HEK293 (cell line): ENCODE data around the gene PINLYP.

Source experiments
- CTCF ChIA-PET: fragments of 350-600 bp; formaldehyde crosslinking; extraction: SDS; loops from one replicate; lab custom pipeline; 2021; ENCODE audit warnings: antibody characterized with exemption; lab: Yijun Ruan, JAX
- POLR2A ChIA-PET: fragments of 300-600 bp; formaldehyde crosslinking; extraction: SDS; loops from one replicate; lab custom pipeline; 2020; ENCODE audit warnings: antibody characterized with exemption, inconsistent platforms; lab: Yijun Ruan, JAX
- H3K27ac ChIP-seq: fragments of 200-500 bp; sonication (Bioruptor generic); 2 replicates; pipeline ENCODE4 v1.5.1; 2014; ENCODE audit warnings: low read depth, low read length, control low read depth, inconsistent platforms; ENCODE audit errors: extremely low read depth
- H3K36me3 ChIP-seq, 2 experiments: fragments of 200-500 bp in 1 of 2; sonication (Bioruptor generic) in 1 of 2; 1 replicate in 1 of 2; 2 replicates in 1 of 2; pipeline ENCODE4 v1.5.1; 2014 to 2017; ENCODE audit warnings: inconsistent platforms in 2 of 2, low read length in 2 of 2; ENCODE audit not compliant: control insufficient read depth in 2 of 2, insufficient read depth in 1 of 2
- H3K4me1 ChIP-seq: fragments of 200-500 bp; sonication (Bioruptor generic); 2 replicates; pipeline ENCODE4 v1.5.1; 2014; ENCODE audit warnings: mild to moderate bottlenecking, low read length, inconsistent platforms; ENCODE audit not compliant: control insufficient read depth, insufficient read depth
- H3K4me3 ChIP-seq: 2 replicates; pipeline ENCODE4 v1.5.1; 2011; ENCODE audit warnings: low read depth, mild to moderate bottlenecking, control low read depth, low read length, moderate library complexity
- H3K9me3 ChIP-seq: fragments of 200-500 bp; sonication (Bioruptor generic); 2 replicates; pipeline ENCODE4 v1.5.1; 2014; ENCODE audit warnings: low read depth, low read length, inconsistent platforms; ENCODE audit not compliant: control insufficient read depth, insufficient read depth
- HOXD13 ChIP-seq: sonication (generic); formaldehyde crosslinking; IDR thresholded peaks from 2 replicates; pipeline ENCODE4 v1.8.0; 2022; ENCODE audit warnings: missing genetic modification reagents, borderline replicate concordance
- KLF17 ChIP-seq: fragments of 450-650 bp; formaldehyde crosslinking; IDR thresholded peaks from 2 replicates; pipeline ENCODE4 v1.5.1; 2016; ENCODE audit warnings: missing biosample characterization, missing genetic modification characterization
- PRDM10 ChIP-seq: fragments of 450-650 bp; formaldehyde crosslinking; IDR thresholded peaks from 2 replicates; pipeline ENCODE4 v1.5.1; 2016; ENCODE audit warnings: missing biosample characterization, missing genetic modification characterization
- SP7 ChIP-seq: fragments of 450-650 bp; formaldehyde crosslinking; IDR thresholded peaks from 2 replicates; pipeline ENCODE4 v1.5.1; 2016; ENCODE audit warnings: missing biosample characterization, missing genetic modification characterization
- TCF7L2 ChIP-seq: IDR thresholded peaks from 2 replicates; pipeline ENCODE4 v1.6.1; 2011; ENCODE audit warnings: low read depth, mild to moderate bottlenecking, inconsistent platforms, low read length, moderate library complexity, borderline replicate concordance
- ZBTB17 ChIP-seq: fragments of 450-650 bp; formaldehyde crosslinking; IDR thresholded peaks from 2 replicates; pipeline ENCODE4 v1.5.1; 2016; ENCODE audit warnings: missing biosample characterization, missing genetic modification characterization
- ZBTB7A ChIP-seq: fragments of 450-650 bp; formaldehyde crosslinking; IDR thresholded peaks from 2 replicates; pipeline ENCODE4 v1.5.1; 2016; ENCODE audit warnings: low read depth, missing biosample characterization, missing genetic modification characterization
- ZIC2 ChIP-seq: fragments of 450-650 bp; formaldehyde crosslinking; IDR thresholded peaks from 2 replicates; pipeline ENCODE4 v1.5.1; 2016; ENCODE audit warnings: missing biosample characterization, missing genetic modification characterization
- ZNF10 ChIP-seq: fragments of 450-650 bp; formaldehyde crosslinking; IDR thresholded peaks from 2 replicates; pipeline ENCODE4 v1.5.1; 2017; ENCODE audit warnings: missing biosample characterization, missing genetic modification characterization
- ZNF239 ChIP-seq: fragments of 450-650 bp; formaldehyde crosslinking; IDR thresholded peaks from 2 replicates; pipeline ENCODE4 v1.5.1; 2016; ENCODE audit warnings: missing biosample characterization, missing genetic modification characterization
- ZNF362 ChIP-seq: fragments of 450-650 bp; formaldehyde crosslinking; IDR thresholded peaks from 2 replicates; pipeline ENCODE4 v1.5.1; 2016; ENCODE audit warnings: missing biosample characterization, missing genetic modification characterization
- ZNF560 ChIP-seq: fragments of 450-650 bp; formaldehyde crosslinking; IDR thresholded peaks from 2 replicates; pipeline ENCODE4 v1.5.1; 2017; ENCODE audit warnings: missing biosample characterization, missing genetic modification characterization, borderline replicate concordance
- ZNF600 ChIP-seq: fragments of 450-650 bp; formaldehyde crosslinking; IDR thresholded peaks from 2 replicates; pipeline ENCODE4 v1.5.1; 2016; ENCODE audit warnings: missing biosample characterization, missing genetic modification characterization
- ZNF664 ChIP-seq: fragments of 450-650 bp; formaldehyde crosslinking; IDR thresholded peaks from 2 replicates; pipeline ENCODE4 v1.5.1; 2016; ENCODE audit warnings: missing biosample characterization, missing genetic modification characterization
- ZNF707 ChIP-seq: fragments of 450-650 bp; formaldehyde crosslinking; IDR thresholded peaks from 2 replicates; pipeline ENCODE4 v1.5.1; 2016; ENCODE audit warnings: missing biosample characterization, missing genetic modification characterization
- ZNF768 ChIP-seq: fragments of 450-650 bp; formaldehyde crosslinking; IDR thresholded peaks from 2 replicates; pipeline ENCODE4 v1.5.1; 2018; ENCODE audit warnings: missing biosample characterization, mild to moderate bottlenecking, missing genetic modification characterization
- ZSCAN16 ChIP-seq: fragments of 450-650 bp; formaldehyde crosslinking; IDR thresholded peaks from 2 replicates; pipeline ENCODE4 v1.5.1; 2016; ENCODE audit warnings: missing biosample characterization, missing genetic modification characterization
- TF ChIP-seq, protein P1 (sequence below): fragments of 450-650 bp; formaldehyde crosslinking; IDR thresholded peaks from 2 replicates; pipeline ENCODE4 v1.5.1; 2016; ENCODE audit warnings: missing biosample characterization, missing genetic modification characterization
- TF ChIP-seq, protein P2 (sequence below): fragments of 450-650 bp; formaldehyde crosslinking; IDR thresholded peaks from 2 replicates; pipeline ENCODE4 v1.5.1; 2016; ENCODE audit warnings: missing biosample characterization, missing genetic modification characterization
- TF ChIP-seq, protein P3 (sequence below): fragments of 450-650 bp; formaldehyde crosslinking; IDR thresholded peaks from 2 replicates; pipeline ENCODE4; 2016; ENCODE audit warnings: missing biosample characterization, missing genetic modification characterization

The PINLYP gene

DNA sequence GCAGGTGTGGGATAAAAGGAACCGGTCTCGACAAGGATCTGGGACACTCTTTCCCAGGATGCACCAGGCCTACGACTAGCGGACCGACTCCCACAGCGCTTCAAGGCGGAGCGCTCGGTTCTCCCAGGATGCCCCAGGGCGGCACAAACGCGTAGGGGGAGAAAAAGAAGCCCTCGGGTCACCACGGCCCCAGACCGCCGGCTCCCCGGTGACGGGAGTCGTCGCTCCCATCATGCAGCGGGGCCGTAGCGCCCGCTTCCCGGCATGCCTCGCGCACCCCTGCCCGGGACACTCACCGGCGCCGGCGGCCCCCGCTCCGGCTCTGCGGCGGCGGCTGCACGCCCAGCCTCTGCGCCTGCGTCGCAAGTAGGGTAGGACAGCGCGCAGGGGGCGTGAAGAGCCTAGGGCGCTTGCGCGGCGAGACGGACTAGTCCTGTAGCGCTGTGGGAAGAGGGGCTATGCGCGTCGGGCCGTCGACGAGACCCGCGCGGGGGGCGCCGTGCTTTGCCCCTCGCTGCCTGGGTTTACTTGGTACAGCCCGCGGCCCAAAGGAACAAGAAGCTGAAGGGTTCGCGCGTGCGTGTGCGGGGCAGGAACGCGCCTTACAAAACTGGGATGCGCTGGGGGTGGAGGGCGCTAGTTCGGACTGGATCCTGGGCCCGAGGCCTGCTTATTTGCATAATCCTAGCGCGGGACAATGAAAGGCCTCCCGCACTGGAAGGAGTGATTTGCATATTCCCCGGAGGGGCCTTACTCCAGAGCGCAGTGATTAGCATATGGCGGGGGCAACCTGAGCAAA, 43.9 kb downstream of the PINLYP start, which contains the start of gene ZNF428 (continued):
- no peak; the same call in 1 of the 2 replicates for TF ChIP-seq TCF7L2
- TF ChIP-seq, all 188 proteins: peak for 92

DNA sequence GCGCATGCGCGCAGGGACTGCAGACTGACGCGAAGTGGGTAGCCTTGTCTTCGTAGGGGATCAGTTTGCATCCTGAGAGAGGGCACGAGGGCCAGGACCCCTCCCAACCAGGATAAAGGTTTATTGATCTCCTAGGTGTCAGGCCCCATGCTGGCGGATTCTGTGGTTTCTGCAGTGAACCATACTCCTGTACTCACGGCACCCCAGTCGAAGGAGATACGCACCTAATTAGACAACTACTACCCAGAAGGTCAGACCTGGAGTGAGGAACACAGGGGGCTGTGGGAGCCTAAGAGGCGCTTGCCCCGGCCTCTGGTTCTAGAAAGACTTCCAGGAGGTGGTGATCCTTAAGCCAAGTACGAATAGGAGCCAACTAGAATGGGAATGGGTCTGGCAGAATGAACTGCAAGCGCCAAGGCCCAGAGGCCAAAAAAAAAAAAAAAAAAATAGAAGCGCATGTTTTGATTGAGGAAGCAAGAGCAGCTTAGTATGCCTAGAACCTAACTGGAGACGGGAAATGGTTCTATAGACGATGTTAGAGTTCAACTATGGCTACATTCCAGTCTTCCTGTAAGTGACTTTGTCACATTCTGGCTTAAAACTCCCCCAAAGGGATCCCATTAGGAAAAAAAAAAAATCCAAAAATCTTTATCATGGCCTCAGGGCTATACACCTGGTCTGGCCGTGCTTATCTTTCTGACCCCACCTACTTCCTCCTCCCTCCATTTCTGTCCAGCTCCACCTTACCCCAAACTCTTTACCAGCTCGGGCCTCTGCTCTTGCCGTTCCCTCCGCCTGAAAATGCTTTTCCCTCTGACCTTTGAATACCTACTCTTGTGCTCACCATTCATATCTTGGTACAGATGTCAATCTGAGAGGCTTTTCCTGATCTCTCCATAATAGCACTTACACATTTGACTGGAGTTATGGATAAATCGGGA, 44.7 kb downstream of the PINLYP start:
- CTCF ChIA-PET = interaction anchor here (0.6 to 1.9 kb wide), 5 partner anchors 26 to 153 kb away, joined by 3 to 8 read pairs (median 4); no protein-coding TSS in a partner anchor
- POLR2A ChIA-PET = interaction anchor here (0.6 to 4.5 kb wide), 7 partner anchors 8 to 65 kb away, joined by 3 to 21 read pairs (median 4); no protein-coding TSS in a partner anchor
- Histone ChIP-seq H3K36me3 (peaks cover 5 to 24% of the 10 kb centered on the region in 2 experiments), H3K4me3 (peak overlapping the region; percentile 49), H3K4me1 (peaks cover 21% of the 10 kb centered on the region), H3K9me3 (no peaks in the 10 kb centered on the region), H3K27ac (peak overlapping the region; percentile 99)
- no peak for TF ChIP-seq ZNF707 (tag by site-specific recombination)
- no peak for TF ChIP-seq HOXD13 (CRISPR knock-in tag)
- TF ChIP-seq, protein P1, sequence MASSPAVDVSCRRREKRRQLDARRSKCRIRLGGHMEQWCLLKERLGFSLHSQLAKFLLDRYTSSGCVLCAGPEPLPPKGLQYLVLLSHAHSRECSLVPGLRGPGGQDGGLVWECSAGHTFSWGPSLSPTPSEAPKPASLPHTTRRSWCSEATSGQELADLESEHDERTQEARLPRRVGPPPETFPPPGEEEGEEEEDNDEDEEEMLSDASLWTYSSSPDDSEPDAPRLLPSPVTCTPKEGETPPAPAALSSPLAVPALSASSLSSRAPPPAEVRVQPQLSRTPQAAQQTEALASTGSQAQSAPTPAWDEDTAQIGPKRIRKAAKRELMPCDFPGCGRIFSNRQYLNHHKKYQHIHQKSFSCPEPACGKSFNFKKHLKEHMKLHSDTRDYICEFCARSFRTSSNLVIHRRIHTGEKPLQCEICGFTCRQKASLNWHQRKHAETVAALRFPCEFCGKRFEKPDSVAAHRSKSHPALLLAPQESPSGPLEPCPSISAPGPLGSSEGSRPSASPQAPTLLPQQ = no peak
- peak; percentile 35; the same call in 1 of the 2 replicates for TF ChIP-seq ZNF10 (tag by site-specific recombination)
- no peak for TF ChIP-seq ZSCAN16 (tag by site-specific recombination)
- TF ChIP-seq, protein P2, sequence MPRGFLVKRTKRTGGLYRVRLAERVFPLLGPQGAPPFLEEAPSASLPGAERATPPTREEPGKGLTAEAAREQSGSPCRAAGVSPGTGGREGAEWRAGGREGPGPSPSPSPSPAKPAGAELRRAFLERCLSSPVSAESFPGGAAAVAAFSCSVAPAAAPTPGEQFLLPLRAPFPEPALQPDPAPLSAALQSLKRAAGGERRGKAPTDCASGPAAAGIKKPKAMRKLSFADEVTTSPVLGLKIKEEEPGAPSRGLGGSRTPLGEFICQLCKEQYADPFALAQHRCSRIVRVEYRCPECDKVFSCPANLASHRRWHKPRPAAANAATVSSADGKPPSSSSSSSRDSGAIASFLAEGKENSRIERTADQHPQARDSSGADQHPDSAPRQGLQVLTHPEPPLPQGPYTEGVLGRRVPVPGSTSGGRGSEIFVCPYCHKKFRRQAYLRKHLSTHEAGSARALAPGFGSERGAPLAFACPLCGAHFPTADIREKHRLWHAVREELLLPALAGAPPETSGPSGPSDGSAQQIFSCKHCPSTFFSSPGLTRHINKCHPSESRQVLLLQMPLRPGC = no peak
- 0 out of 2 replicates have a peak, but pooled peaks have one; percentile 65 for TF ChIP-seq ZNF600
- TF ChIP-seq ZIC2 = peak; percentile 59
- TF ChIP-seq ZNF560 (tag by site-specific recombination) = no peak
- peak; percentile 6; the same call in 1 of the 2 replicates for TF ChIP-seq SP7 (tag by site-specific recombination)
- TF ChIP-seq ZNF239 = no peak; the same call in 1 of the 2 replicates
- TF ChIP-seq ZNF362 (tag by site-specific recombination) = peak; percentile 93
- TF ChIP-seq, protein P3, sequence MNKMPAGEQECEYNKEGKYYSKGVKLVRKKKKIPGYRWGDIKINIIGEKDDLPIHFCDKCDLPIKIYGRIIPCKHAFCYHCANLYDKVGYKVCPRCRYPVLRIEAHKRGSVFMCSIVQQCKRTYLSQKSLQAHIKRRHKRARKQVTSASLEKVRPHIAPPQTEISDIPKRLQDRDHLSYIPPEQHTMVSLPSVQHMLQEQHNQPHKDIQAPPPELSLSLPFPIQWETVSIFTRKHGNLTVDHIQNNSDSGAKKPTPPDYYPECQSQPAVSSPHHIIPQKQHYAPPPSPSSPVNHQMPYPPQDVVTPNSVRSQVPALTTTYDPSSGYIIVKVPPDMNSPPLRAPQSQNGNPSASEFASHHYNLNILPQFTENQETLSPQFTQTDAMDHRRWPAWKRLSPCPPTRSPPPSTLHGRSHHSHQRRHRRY (tag by site-specific recombination) = 0 out of 2 replicates have a peak, but pooled peaks have one; percentile 38
- TF ChIP-seq ZNF664 (tag by site-specific recombination) = no peak
- TF ChIP-seq ZBTB7A (tag by site-specific recombination) = no peak
- TF ChIP-seq ZBTB17 (tag by site-specific recombination) = peak; percentile 68
- no peak for TF ChIP-seq KLF17 (tag by site-specific recombination)
- TF ChIP-seq ZNF768 = no peak
- no peak for TF ChIP-seq PRDM10 (tag by site-specific recombination)
